GM19452 (cell line): ENCODE results near the gene PTPRC.

ENCODE experiments used
- ATAC-seq: cut with Tn5 transposase; IDR thresholded peaks from one replicate; pipeline ENCODE4 v1.9.1; 2021; ENCODE audit not compliant: unreplicated experiment

PTPRC gene

GRCh38 chr1:198797656-198798055, 158.8 kb downstream of the PTPRC start:
- no peak for ATAC-seq

- peak; percentile 88 for ATAC-seq
Observed at GRCh38 chr1:198798923-198799386, 160.1 kb downstream of the PTPRC start.

DNA sequence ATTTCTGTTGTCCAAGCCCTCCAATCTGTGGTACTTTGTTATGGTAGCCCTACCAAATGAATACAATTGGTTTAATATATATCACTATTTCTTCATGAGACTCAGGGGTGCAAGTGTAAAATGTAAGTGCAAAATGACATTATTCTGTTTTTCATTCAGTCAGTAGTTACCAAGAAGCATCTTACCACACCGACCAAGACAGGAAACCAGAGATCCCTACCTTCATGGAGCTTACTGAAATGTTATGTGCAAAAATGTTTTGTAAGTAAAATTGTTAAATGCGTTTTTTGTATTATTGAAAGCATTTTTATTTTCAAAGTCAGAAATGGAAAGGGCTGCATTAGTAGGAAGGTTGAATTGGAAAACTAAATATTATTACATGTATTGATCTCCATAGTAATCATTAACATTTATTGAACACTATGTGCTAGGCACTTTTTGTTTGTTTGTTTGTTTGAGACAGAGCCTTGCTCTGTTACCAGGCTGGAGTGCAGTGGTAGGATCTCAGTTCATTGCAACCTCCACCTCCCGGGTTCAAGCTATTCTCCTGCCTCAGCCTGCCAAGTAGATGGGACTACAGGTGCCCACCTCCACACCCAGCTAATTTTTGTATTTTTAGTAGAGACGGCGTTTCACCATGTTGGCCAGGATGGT, 166.8 kb downstream of the PTPRC start:
- ATAC-seq: no peak

DNA sequence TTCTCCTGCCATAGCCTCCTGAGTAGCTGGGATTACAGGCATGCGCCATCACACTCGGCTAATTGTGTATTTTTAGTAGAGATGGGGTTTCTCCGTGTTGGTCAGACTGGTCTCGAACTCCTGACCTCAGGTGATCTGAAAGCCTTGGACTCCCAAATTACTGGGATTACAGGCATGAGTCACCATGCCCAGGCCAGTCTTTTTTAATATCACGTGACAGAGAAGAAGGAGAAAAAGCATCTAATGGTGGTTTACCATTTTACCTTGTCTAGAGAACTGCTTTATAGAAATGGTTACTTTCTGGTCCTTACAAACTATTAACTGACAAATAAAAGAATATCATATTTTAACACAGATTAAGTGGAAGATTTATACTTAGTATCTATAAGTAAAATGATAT, 168.0 kb downstream of the PTPRC start:
- ATAC-seq: no peak
